ENCODE data around the gene SLC30A9. TPM values are rescaled to one million over a fixed set of nuclear protein-coding genes. Genes with fewer than 3 reads are reported as not detected.

The SLC30A9 gene
- total RNA-seq, 1 experiment from 2014 or later: 32.7 TPM

DNA sequence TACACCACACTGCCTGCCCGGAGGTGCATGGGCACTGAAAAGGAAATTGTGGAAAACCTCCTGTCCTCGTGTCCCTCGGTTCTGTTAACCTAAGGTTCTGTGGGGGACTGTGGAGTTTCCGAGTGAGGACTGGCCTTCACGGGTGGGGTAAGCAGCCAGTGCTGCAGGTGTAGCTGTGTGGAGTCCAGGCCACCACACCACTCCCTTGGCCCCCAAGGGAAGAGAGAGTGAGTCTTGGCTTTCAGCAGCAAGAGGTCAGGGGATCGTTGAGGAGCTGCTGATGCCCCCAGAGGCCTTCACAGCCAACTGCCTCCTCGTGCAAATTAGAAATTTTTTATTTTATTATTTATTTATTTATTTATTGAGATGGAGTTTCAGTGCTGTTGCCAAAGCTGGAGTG lies 141.8 kb downstream of the SLC30A9 start:
- TF ChIP-seq, protein P1, sequence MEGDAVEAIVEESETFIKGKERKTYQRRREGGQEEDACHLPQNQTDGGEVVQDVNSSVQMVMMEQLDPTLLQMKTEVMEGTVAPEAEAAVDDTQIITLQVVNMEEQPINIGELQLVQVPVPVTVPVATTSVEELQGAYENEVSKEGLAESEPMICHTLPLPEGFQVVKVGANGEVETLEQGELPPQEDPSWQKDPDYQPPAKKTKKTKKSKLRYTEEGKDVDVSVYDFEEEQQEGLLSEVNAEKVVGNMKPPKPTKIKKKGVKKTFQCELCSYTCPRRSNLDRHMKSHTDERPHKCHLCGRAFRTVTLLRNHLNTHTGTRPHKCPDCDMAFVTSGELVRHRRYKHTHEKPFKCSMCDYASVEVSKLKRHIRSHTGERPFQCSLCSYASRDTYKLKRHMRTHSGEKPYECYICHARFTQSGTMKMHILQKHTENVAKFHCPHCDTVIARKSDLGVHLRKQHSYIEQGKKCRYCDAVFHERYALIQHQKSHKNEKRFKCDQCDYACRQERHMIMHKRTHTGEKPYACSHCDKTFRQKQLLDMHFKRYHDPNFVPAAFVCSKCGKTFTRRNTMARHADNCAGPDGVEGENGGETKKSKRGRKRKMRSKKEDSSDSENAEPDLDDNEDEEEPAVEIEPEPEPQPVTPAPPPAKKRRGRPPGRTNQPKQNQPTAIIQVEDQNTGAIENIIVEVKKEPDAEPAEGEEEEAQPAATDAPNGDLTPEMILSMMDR (conservative IDR thresholded peaks at IDR 0.05; ENCODE audit: low read depth, low read length): no peak
- no peak for TF ChIP-seq EZH2phosphoT487 (IDR thresholded peaks at IDR 0.05; ENCODE audit: borderline replicate concordance, low read length)
- TF ChIP-seq EZH2 (IDR thresholded peaks at IDR 0.05; ENCODE audit: low read length, unreplicated experiment): no peak
- ChIA-PET CTCF (no interaction called here), POLR2A (ENCODE audit: unreplicated experiment) (no interaction called here)
- intact Hi-C loops (cut with micrococcal nuclease): no loop called here
- BruUV-seq (replicated peaks): no TSS peak
- Histone ChIP-seq H3K27me3 (ENCODE audit: low read length) (peaks cover 20% of the 10 kb centered on the region), H4K20me1 (ENCODE audit: low read length) (no peaks in the 10 kb centered on the region), H3K36me3 (ENCODE audit: low read depth, low read length) (no peaks in the 10 kb centered on the region), H3F3A (ENCODE audit: low read length, unreplicated experiment) (no peaks in the 10 kb centered on the region), H3K9me3 (ENCODE audit: low read length) (no peaks in the 10 kb centered on the region), H3K27ac (ENCODE audit: low read length) (no peak overlapping the region), H3K9me2 (replicated peaks; ENCODE audit: low read length) (no peaks in the 10 kb centered on the region), H3K4me1 (ENCODE audit: insufficient read depth, low read length) (no peaks in the 10 kb centered on the region), H3K9ac (ENCODE audit: low read length) (no peak overlapping the region), H2AFZ (ENCODE audit: low read length) (no peak overlapping the region), H3K79me2 (ENCODE audit: low read length) (no peaks in the 10 kb centered on the region), H3K4me3 (ENCODE audit: low read length) (no peak overlapping the region), H3K4me2 (ENCODE audit: low read length) (no peak overlapping the region)
- no peak for ATAC-seq
- DNase-seq: no peak

DNA sequence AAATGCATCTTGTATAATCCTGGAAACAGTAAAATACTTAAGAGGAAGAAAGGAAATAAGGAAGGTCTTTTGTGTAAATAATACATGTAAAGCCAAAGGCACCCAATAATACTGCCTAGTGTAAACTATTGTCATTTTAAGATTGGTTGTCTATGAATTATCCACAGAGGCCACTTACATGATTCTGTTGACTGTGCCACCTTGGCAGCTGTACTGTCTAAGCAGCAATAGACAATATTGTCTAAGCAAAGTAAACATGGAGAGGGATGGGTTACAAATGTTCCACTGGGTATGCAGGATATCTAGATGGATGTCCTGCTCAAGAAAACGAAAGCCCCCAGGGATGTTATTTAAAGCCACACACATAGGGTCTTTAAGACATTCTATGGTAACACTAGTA lies 142.7 kb downstream of the SLC30A9 start:
- Histone ChIP-seq H3K9me3 (ENCODE audit: low read length) (no peaks in the 10 kb centered on the region), H3K36me3 (ENCODE audit: low read depth, low read length) (no peaks in the 10 kb centered on the region), H3K9ac (ENCODE audit: low read length) (no peak overlapping the region), H3K27ac (ENCODE audit: low read length) (no peak overlapping the region), H3K4me2 (ENCODE audit: low read length) (no peak overlapping the region), H2AFZ (ENCODE audit: low read length) (no peak overlapping the region), H3K4me1 (ENCODE audit: insufficient read depth, low read length) (no peaks in the 10 kb centered on the region), H3K27me3 (ENCODE audit: low read length) (peaks cover 20% of the 10 kb centered on the region), H4K20me1 (ENCODE audit: low read length) (no peaks in the 10 kb centered on the region), H3F3A (ENCODE audit: low read length, unreplicated experiment) (no peaks in the 10 kb centered on the region), H3K4me3 (ENCODE audit: low read length) (no peak overlapping the region), H3K79me2 (ENCODE audit: low read length) (no peaks in the 10 kb centered on the region), H3K9me2 (replicated peaks; ENCODE audit: low read length) (no peaks in the 10 kb centered on the region)
- TF ChIP-seq, protein P1 (conservative IDR thresholded peaks at IDR 0.05; ENCODE audit: low read depth, low read length): no peak
- TF ChIP-seq EZH2phosphoT487 (IDR thresholded peaks at IDR 0.05; ENCODE audit: borderline replicate concordance, low read length) (no peak), EZH2 (IDR thresholded peaks at IDR 0.05; ENCODE audit: low read length, unreplicated experiment) (no peak)
- no TSS peak for BruUV-seq (replicated peaks)
- CTCF ChIA-PET: no interaction called here
- DNase-seq: no peak
- ATAC-seq: no peak
- intact Hi-C loops (cut with micrococcal nuclease): no loop called here
- POLR2A ChIA-PET (ENCODE audit: unreplicated experiment): no interaction called here

DNA sequence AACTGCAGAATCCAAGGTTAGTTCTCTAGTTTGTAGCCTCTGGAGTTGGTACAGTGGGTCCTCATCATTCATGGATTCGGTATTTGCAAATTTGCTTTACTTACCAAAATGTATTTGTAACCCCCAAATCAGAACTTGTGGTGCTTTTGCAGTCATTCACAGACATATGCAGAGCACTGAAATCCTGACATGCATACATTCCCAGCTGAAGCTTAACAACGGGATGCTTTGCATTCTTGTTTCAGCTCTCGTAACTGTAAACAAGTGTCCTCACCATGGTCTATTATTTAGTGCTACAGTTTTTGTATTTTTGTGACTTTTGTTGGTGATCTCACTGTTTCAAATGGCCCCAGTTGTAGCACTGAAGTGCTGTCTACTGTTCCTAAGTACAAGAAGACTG lies 146.0 kb downstream of the SLC30A9 start:
- no peak for TF ChIP-seq EZH2 (IDR thresholded peaks at IDR 0.05; ENCODE audit: low read length, unreplicated experiment)
- TF ChIP-seq, protein P1 (conservative IDR thresholded peaks at IDR 0.05; ENCODE audit: low read depth, low read length): no peak
- no peak for TF ChIP-seq EZH2phosphoT487 (IDR thresholded peaks at IDR 0.05; ENCODE audit: borderline replicate concordance, low read length)
- H3K4me2 ChIP-seq (ENCODE audit: low read length): no peak overlapping the region
- H3K79me2 ChIP-seq (ENCODE audit: low read length): no peaks in the 10 kb centered on the region
- H3K36me3 ChIP-seq (ENCODE audit: low read depth, low read length): no peaks in the 10 kb centered on the region
- no peaks in the 10 kb centered on the region for H3K4me1 ChIP-seq (ENCODE audit: insufficient read depth, low read length)
- no peak overlapping the region for H3K4me3 ChIP-seq (ENCODE audit: low read length)
- no peaks in the 10 kb centered on the region for H3K9me2 ChIP-seq (replicated peaks; ENCODE audit: low read length)
- BruUV-seq (replicated peaks): no TSS peak
- no peaks in the 10 kb centered on the region for H4K20me1 ChIP-seq (ENCODE audit: low read length)
- POLR2A ChIA-PET (ENCODE audit: unreplicated experiment): no interaction called here
- H3F3A ChIP-seq (ENCODE audit: low read length, unreplicated experiment): no peaks in the 10 kb centered on the region
- H3K27ac ChIP-seq (ENCODE audit: low read length): no peak overlapping the region
- no peaks in the 10 kb centered on the region for H3K9me3 ChIP-seq (ENCODE audit: low read length)
- intact Hi-C loops (cut with micrococcal nuclease): no loop called here
- CTCF ChIA-PET: no interaction called here
- H3K9ac ChIP-seq (ENCODE audit: low read length): no peak overlapping the region
- DNase-seq: no peak
- H2AFZ ChIP-seq (ENCODE audit: low read length): no peak overlapping the region
- H3K27me3 ChIP-seq (ENCODE audit: low read length): peaks cover 20% of the 10 kb centered on the region
- ATAC-seq: no peak

Other genes starting within 250 kb of the SLC30A9 start
- gene PHOX2B, start 241.8 kb upstream of the SLC30A9 start, total RNA-seq (2014; rRNA removed): not detected in 2 replicates
- gene TMEM33, start 55.1 kb upstream of the SLC30A9 start, total RNA-seq (2014; rRNA removed): 70.3 and 97.4 TPM in 2 replicates
- gene DCAF4L1, start 8.8 kb upstream of the SLC30A9 start, total RNA-seq (2014; rRNA removed): 0.22 and 0.63 TPM in 2 replicates
- not detected in 2 replicates for gene BEND4, start 162.1 kb downstream of the SLC30A9 start, total RNA-seq (2014; rRNA removed)

All from PC-3 (cell line).